PFSK-1 (cell line): Measurements from ENCODE around the gene WDR44.

Source experiments
- POLR2AphosphoS5 ChIP-seq: IDR thresholded peaks from 2 replicates; pipeline ENCODE4 v1.6.1; 2012; ENCODE audit warnings: low read depth, mild to moderate bottlenecking, control low read depth, low read length, moderate library complexity
- SIN3A ChIP-seq: IDR thresholded peaks from 2 replicates; pipeline ENCODE4 v1.6.1; 2012; ENCODE audit warnings: mild to moderate bottlenecking, low read length, moderate library complexity, borderline replicate concordance; ENCODE audit not compliant: insufficient read depth
- TAF1 ChIP-seq: IDR thresholded peaks from 2 replicates; pipeline ENCODE4 v1.6.1; 2012; ENCODE audit warnings: low read length, control low read depth, borderline replicate concordance; ENCODE audit not compliant: insufficient read depth
- TF ChIP-seq, protein P1 (sequence below), 2 experiments: IDR thresholded peaks; 2 replicates each; pipeline versions ENCODE4 v1.6.1 to v1.8.0; 2011 to 2012; ENCODE audit warnings: low read depth in 2 of 2, low read length in 2 of 2, control low read depth in 1 of 2, inconsistent platforms in 1 of 2, mild to moderate bottlenecking in 1 of 2, moderate library complexity in 1 of 2; ENCODE audit not compliant: insufficient read depth in 1 of 2

DNA sequence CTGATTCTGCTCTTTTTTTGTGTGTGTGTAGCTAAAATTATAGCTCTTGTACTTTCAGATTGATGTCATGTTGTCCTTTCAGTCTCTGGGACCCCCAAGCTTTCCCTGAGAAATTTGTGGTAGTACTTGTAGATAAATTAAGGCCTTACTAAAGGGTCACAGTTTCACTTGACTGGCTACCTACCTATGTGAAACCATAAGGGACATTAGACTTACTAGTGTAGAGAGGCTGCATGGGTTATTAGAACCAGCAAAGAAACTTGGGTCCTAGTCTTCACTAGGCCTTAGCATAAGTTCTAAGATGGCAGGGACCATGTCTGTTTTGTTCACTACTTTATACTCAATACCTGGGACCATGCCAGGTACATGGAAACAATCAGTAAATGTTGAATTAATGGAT, 21.4 kb downstream of the WDR44 start:
- TF ChIP-seq SIN3A (no peak), POLR2AphosphoS5 (no peak), TAF1 (no peak)
- TF ChIP-seq, protein P1, sequence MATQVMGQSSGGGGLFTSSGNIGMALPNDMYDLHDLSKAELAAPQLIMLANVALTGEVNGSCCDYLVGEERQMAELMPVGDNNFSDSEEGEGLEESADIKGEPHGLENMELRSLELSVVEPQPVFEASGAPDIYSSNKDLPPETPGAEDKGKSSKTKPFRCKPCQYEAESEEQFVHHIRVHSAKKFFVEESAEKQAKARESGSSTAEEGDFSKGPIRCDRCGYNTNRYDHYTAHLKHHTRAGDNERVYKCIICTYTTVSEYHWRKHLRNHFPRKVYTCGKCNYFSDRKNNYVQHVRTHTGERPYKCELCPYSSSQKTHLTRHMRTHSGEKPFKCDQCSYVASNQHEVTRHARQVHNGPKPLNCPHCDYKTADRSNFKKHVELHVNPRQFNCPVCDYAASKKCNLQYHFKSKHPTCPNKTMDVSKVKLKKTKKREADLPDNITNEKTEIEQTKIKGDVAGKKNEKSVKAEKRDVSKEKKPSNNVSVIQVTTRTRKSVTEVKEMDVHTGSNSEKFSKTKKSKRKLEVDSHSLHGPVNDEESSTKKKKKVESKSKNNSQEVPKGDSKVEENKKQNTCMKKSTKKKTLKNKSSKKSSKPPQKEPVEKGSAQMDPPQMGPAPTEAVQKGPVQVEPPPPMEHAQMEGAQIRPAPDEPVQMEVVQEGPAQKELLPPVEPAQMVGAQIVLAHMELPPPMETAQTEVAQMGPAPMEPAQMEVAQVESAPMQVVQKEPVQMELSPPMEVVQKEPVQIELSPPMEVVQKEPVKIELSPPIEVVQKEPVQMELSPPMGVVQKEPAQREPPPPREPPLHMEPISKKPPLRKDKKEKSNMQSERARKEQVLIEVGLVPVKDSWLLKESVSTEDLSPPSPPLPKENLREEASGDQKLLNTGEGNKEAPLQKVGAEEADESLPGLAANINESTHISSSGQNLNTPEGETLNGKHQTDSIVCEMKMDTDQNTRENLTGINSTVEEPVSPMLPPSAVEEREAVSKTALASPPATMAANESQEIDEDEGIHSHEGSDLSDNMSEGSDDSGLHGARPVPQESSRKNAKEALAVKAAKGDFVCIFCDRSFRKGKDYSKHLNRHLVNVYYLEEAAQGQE (IDR thresholded peaks at IDR 0.05; ENCODE audit: insufficient read depth in 1 of 2, low read depth in 2 of 2, low read length in 2 of 2) = no peak
